Lower leg skin (tissue), 4 donors: Measurements from ENCODE around the gene WDR44. TPM values are rescaled to one million over a fixed set of nuclear protein-coding genes. Genes with fewer than 3 reads are reported as not detected.
A peak's percentile ranks its signal among the peaks of the same experiment; 100 is the strongest.
"Not testable (repeated sequence)": the region's sequence is repeated elsewhere in the genome, so short reads cannot be mapped to it uniquely, and the experiment has no call there.

ENCODE experiments used
- DNase-seq, 2 donors: peaks; one replicate each; pipeline ENCODE4 v3.0.0-alpha.2; 2019; ENCODE audit warnings: low spot score in 2 of 2
- H3K4me3 ChIP-seq: fragments of 200-600 bp; sonication (generic); 2 replicates; pipeline ENCODE4 v1.5.1; 2017; ENCODE audit warnings: mild to moderate bottlenecking, low read depth; ENCODE audit not compliant: poor library complexity, severe bottlenecking
- CTCF ChIP-seq, 3 donors: fragments of 450-650 bp; IDR thresholded peaks; one replicate each; pipeline ENCODE4 v1.5.1; 2016; ENCODE audit warnings: antibody characterized with exemption in 3 of 3, mild to moderate bottlenecking in 3 of 3, moderate library complexity in 2 of 3
- POLR2A ChIP-seq, 2 donors: fragments of 450-650 bp; IDR thresholded peaks; one replicate each; pipeline ENCODE4 v1.6.1; 2016 to 2017; ENCODE audit warnings: antibody characterized with exemption in 2 of 2, mild to moderate bottlenecking in 1 of 2, moderate library complexity in 1 of 2
- WGBS, 2 donors: methylation state at CpG; one replicate each; pipeline ENCODE4 v1.1.5; 2018; 5-methylcytosine and 5-hydroxymethylcytosine counted together
- intact Hi-C: fragments of 100-400 bp; cut with DNase I; formaldehyde crosslinking; loops from one replicate; pipeline ENCODE4 v1.15.0; 2023; ENCODE audit warnings: low total_unique reads
- total RNA-seq, 4 donors: library from RNA; depleted of rRNA; stranded (reverse); fragments of >200 nt; gene quantifications; one replicate each; pipeline ENCODE4 v1.1.0, GENCODE V29; 2016

Gene WDR44
- total RNA-seq, result 10 to 100 TPM in 1 of 4 donors, 1 to 10 TPM in 3; 9.5 to 10.4 (median 9.8) TPM

- intact Hi-C loops, result no loop called here
- H3K4me3 ChIP-seq, result peak within 1 kb of the TSS; percentile 73
- WGBS, 2 donors, result 0 to 46% methylated on average over 47 to 60 of the region's 60 CpGs
- peak; percentile 89 to 98 for DNase-seq
- TF ChIP-seq POLR2A (IDR thresholded peaks at IDR 0.05) (peak in 1 of 2 donors; percentile 24), CTCF (IDR thresholded peaks at IDR 0.05) (no peak)
Measured at GRCh38 chrX:118345464-118346257, at the start of gene WDR44. TSS of gene WDR44 (plus strand) at chrX:118346106. CDS start at chrX:118346504, 398 bp downstream.

- H3K4me3 ChIP-seq, intact Hi-C loops, DNase-seq: not testable (repeated sequence)
- WGBS, 2 donors, result 68 to 86% methylated on average over 2 of the region's 2 CpGs
Measured at GRCh38 chrX:118305827-118306226, 40.1 kb upstream of the WDR44 start.

- intact Hi-C loops, result no loop called here
- 43 to 70% methylated on average over 2 of the region's 2 CpGs for WGBS, 2 donors
- no peak overlapping the region for H3K4me3 ChIP-seq
- no peak for DNase-seq
- TF ChIP-seq POLR2A (IDR thresholded peaks at IDR 0.05), result no peak
- TF ChIP-seq CTCF (IDR thresholded peaks at IDR 0.05), result no peak
Measured at GRCh38 chrX:118315529-118315928, 30.4 kb upstream of the WDR44 start.

GRCh38 chrX:118324588-118324987 is 21.3 kb upstream of the WDR44 start:
- intact Hi-C loops, result no loop called here
- DNase-seq, result no peak
- TF ChIP-seq POLR2A (IDR thresholded peaks at IDR 0.05) (no peak), CTCF (IDR thresholded peaks at IDR 0.05) (no peak)
- WGBS, 2 donors, result 86 to 87% methylated on average over 4 of the region's 4 CpGs
- no peak overlapping the region for H3K4me3 ChIP-seq

GRCh38 chrX:118325453-118325852 is 20.5 kb upstream of the WDR44 start:
- H3K4me3 ChIP-seq, result no peak overlapping the region
- no peak for TF ChIP-seq CTCF (IDR thresholded peaks at IDR 0.05)
- TF ChIP-seq POLR2A (IDR thresholded peaks at IDR 0.05), result no peak
- WGBS, 2 donors, result 27 to 65% methylated on average over 2 of the region's 2 CpGs
- intact Hi-C loops, result no loop called here
- no peak for DNase-seq

- no peak for DNase-seq
- TF ChIP-seq CTCF (IDR thresholded peaks at IDR 0.05) (no peak), POLR2A (IDR thresholded peaks at IDR 0.05) (no peak)
- H3K4me3 ChIP-seq, result no peak overlapping the region
- WGBS, 2 donors, result 62 to 68% methylated on average over 3 of the region's 3 CpGs
- intact Hi-C loops, result no loop called here
Measured at GRCh38 chrX:118329175-118329574, 16.7 kb upstream of the WDR44 start.
